ES-I3 (cell line): ENCODE results near the gene C1orf141.
"Not testable (repeated sequence)": the region's sequence is repeated elsewhere in the genome, so short reads cannot be mapped to it uniquely, and the experiment has no call there.

ENCODE experiments used
- H3K36me3 ChIP-seq: 2 replicates; pipeline ENCODE4 v1.6.1; 2013; ENCODE audit warnings: mild to moderate bottlenecking, low read length, control low read depth, moderate library complexity; ENCODE audit not compliant: insufficient read depth
- H3K4me1 ChIP-seq: 2 replicates; pipeline ENCODE4 v1.6.1; 2013; ENCODE audit warnings: mild to moderate bottlenecking, control low read depth, low read length; ENCODE audit not compliant: insufficient read depth
- H3K9ac ChIP-seq: 2 replicates; pipeline ENCODE4 v1.6.1; 2013; ENCODE audit warnings: low read depth, mild to moderate bottlenecking, low read length, moderate library complexity
- H3K9me3 ChIP-seq: 2 replicates; pipeline ENCODE4 v1.6.1; 2013; ENCODE audit warnings: mild to moderate bottlenecking, low read length, moderate library complexity; ENCODE audit not compliant: control insufficient read depth, insufficient read depth

Gene C1orf141

GRCh38 chr1:67150931-67151330, 16.2 kb upstream of the C1orf141 start:
- no peaks in the 10 kb centered on the region for H3K36me3 ChIP-seq
- H3K9ac ChIP-seq = no peak overlapping the region
- 0 out of 2 replicates have a peak, but pooled peaks cover 5% of the 10 kb centered on the region for H3K4me1 ChIP-seq

GRCh38 chr1:67149179-67149770, 14.5 kb upstream of the C1orf141 start:
- Histone ChIP-seq H3K4me1 (0 out of 2 replicates have a peak, but pooled peaks cover 5% of the 10 kb centered on the region), H3K9me3 (no peaks in the 10 kb centered on the region), H3K36me3 (no peaks in the 10 kb centered on the region), H3K9ac (peak overlapping the region; percentile 22; the same call in 1 of the 2 replicates)

More at GRCh38 chr1:67150931-67151330, 16.2 kb upstream of the C1orf141 start:
- no peaks in the 10 kb centered on the region for H3K9me3 ChIP-seq

- Histone ChIP-seq H3K36me3 (no peaks in the 10 kb centered on the region), H3K9me3 (no peaks in the 10 kb centered on the region), H3K9ac (peak overlapping the region; percentile 22; the same call in 1 of the 2 replicates), H3K4me1 (0 out of 2 replicates have a peak, but pooled peaks cover 5% of the 10 kb centered on the region)
Measured at GRCh38 chr1:67148516-67149178, 13.9 kb upstream of the C1orf141 start.

DNA sequence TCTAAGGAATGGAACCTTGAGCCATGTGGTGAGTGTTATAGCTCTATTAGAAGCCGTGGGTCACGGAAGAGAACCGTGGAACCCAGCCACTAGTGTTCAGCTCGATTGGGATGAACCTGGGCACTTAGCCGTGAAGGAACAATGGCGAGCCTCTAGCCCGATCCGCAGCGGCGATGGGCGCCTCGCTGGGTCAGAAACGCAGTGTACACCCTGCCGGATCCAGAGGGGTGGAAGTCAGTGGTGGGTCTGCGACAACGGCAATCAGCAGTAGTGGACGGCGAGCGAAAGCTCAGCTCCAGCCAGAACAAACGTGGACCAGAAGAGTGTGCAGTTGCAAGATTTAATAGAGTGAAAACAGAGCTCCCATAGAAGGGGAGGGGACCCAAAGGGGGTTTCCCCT, 13.2 kb upstream of the C1orf141 start:
- not testable (repeated sequence) for H3K9me3 ChIP-seq, H3K4me1 ChIP-seq, H3K36me3 ChIP-seq, H3K9ac ChIP-seq

GRCh38 chr1:67146539-67146938, 11.8 kb upstream of the C1orf141 start:
- no peaks in the 10 kb centered on the region for H3K9me3 ChIP-seq
- H3K4me1 ChIP-seq = 0 out of 2 replicates have a peak, but pooled peaks cover 5% of the 10 kb centered on the region
- H3K36me3 ChIP-seq = no peaks in the 10 kb centered on the region
- H3K9ac ChIP-seq = no peak overlapping the region

DNA sequence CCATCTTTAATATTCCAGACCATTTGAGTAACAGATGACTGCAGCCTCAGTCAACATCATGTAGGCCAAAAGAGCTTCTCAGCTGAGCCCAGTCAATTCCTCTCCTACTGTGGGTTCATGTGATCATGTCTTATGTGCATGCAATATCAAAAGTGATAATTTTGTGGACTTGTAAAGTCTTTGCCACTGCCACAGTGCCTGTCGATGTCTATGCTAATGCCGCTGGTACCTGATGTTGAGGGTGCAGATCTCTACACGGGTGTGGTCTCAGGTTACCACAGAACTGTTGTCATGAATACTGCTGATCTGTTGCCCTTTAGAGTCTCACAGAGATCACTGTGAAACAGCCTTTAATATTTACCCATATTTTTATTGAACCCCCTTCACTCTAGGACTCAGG, 11.3 kb upstream of the C1orf141 start:
- H3K36me3 ChIP-seq = no peaks in the 10 kb centered on the region
- no peaks in the 10 kb centered on the region for H3K9me3 ChIP-seq
- 0 out of 2 replicates have a peak, but pooled peaks cover 5% of the 10 kb centered on the region for H3K4me1 ChIP-seq
- H3K9ac ChIP-seq = no peak overlapping the region

GRCh38 chr1:67144696-67145095, 9.9 kb upstream of the C1orf141 start:
- H3K9ac ChIP-seq = no peak overlapping the region
- no peaks in the 10 kb centered on the region for H3K9me3 ChIP-seq
- H3K4me1 ChIP-seq = 0 out of 2 replicates have a peak, but pooled peaks cover 5% of the 10 kb centered on the region
- no peaks in the 10 kb centered on the region for H3K36me3 ChIP-seq

DNA sequence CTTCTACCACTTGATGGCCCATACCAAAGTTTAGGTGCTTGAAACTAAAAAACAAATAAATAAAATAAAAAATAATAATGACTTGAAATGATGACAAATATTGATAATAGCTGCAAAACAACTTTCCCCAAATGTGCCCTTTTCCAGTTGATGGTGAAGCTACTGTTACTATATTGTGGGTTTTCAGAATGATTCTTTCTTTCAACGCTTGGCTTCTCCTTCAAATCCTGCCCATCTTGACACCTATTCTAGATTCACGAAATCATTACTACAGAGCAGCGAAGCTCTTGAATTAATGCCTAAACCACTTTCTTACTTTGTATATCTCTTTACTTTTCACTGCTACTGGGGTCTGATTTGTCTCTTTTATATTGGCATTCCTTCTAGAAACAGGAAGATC, 9.2 kb upstream of the C1orf141 start:
- no peak overlapping the region for H3K9ac ChIP-seq
- H3K9me3 ChIP-seq = no peaks in the 10 kb centered on the region
- H3K4me1 ChIP-seq = 0 out of 2 replicates have a peak, but pooled peaks cover 5% of the 10 kb centered on the region
- no peaks in the 10 kb centered on the region for H3K36me3 ChIP-seq

DNA sequence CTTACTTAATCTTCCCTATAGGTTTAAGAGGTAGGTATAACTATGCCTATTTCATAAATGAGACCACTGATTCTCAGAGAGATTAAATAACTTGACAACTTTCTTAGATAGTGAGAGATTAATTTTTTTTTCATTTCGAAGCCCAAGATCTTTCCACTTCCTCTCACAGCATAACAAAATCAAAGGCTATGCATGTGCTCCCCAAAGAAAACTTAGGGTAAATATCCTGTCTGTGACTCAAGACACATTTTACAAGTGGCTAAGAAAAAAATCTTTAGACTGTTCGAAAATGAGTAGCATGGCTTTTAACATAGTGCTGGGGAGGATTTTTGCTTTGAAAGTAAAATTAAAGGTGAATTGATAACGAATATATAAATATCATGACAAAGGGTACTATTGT, 8.2 kb upstream of the C1orf141 start:
- H3K9me3 ChIP-seq = no peaks in the 10 kb centered on the region
- H3K36me3 ChIP-seq = no peaks in the 10 kb centered on the region
- no peak overlapping the region for H3K9ac ChIP-seq
- no peaks in the 10 kb centered on the region for H3K4me1 ChIP-seq

DNA sequence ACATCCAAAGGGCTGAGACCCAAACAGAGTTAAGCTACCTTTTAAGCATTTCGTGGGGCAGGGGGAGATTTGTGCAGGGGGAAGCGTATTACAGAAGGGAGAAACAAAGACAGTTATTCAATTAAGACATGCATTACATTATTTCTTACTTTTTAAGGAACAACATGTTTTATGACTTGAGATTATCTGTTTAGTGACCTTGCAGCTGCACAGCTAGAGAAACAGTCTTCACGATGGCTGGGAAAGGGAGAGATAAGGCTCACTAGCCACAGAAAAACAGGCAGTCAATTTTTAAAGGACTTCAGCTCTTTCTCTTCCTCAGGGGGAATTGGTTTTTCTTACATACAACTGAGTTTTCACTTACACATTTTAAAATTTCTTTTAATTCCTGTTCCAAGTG, 7.1 kb upstream of the C1orf141 start:
- not testable (repeated sequence) for H3K4me1 ChIP-seq, H3K9ac ChIP-seq, H3K36me3 ChIP-seq, H3K9me3 ChIP-seq

- no peak overlapping the region for H3K9ac ChIP-seq
- no peaks in the 10 kb centered on the region for H3K9me3 ChIP-seq
- H3K36me3 ChIP-seq = no peaks in the 10 kb centered on the region
- 0 out of 2 replicates have a peak, but pooled peaks cover 6% of the 10 kb centered on the region for H3K4me1 ChIP-seq
Measured at GRCh38 chr1:67140460-67140859, 5.7 kb upstream of the C1orf141 start.

DNA sequence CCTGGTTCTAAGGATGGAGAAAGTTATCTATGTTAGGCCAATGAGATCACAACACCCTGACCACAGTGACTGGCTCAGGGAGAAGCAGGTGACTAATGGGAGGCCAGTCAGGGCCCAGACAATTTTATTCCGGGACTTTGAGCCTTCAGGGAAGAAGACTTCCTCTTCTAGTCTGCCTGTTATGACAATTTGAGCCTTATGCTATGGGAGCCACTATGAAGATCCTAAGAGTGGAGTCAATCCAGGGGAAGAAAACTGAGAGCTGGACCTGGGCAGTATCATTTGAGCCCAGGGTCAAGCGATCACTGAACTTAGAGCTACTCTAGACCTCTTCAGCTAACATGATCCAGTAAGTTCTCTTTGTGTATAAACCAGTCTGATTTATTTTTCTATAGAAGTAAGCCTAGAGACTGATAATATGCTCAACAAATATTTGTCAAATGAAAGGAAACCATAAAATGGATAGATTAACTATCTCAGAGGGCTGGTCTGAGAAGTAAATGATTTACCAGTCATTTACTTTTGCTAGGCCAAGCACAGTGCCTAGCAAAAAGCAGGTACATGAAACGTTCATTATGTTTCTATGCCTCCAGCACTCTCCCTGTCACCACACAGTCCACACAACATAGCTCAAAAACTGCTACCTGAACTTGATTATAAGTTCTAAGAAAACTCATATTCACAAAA, 4.2 kb upstream of the C1orf141 start:
- no peaks in the 10 kb centered on the region for H3K9me3 ChIP-seq
- H3K9ac ChIP-seq = no peak overlapping the region
- no peaks in the 10 kb centered on the region for H3K36me3 ChIP-seq
- 0 out of 2 replicates have a peak, but pooled peaks cover 6% of the 10 kb centered on the region for H3K4me1 ChIP-seq

DNA sequence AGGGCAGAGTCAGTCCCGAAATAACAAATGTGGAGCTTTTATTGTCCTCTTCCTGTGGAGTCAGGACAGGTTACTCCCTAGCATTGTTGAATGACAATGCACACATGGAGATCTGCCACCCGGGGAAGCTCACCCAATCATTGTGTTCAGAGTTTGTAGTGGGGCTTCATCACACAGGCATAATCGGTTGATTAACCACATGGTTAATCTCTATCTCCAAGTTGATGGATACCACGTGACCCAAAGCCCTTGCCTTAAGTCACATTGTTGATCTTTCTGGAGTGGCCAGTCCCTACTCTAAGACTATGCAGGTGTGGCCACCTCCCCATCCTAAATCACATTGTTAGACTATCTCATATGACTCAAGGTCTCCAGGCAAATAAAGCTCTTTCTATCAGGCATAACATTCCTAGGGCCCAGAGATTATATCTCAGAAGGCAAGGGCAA, 2.6 kb upstream of the C1orf141 start:
- no peak overlapping the region for H3K9ac ChIP-seq
- 0 out of 2 replicates have a peak, but pooled peaks cover 6% of the 10 kb centered on the region for H3K4me1 ChIP-seq
- no peaks in the 10 kb centered on the region for H3K9me3 ChIP-seq

DNA sequence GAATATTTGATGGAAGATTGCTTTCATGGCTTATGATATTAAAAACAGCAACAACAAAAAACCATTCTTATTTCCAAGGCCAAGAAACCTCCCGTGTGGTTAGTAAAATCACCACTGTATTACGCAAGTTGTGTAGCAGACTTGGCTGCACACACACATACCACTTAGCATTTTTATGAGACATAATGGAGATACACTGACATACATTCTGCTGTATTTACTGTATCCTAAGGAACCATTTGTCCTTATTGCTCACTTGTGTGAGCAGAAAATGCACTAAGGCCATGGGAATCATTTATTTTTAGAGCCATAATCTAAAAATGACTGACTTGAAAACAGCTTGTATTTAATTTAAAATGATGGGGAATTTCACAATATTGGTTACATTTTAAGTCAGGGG, 584 bp upstream of the C1orf141 start:
- Histone ChIP-seq H3K36me3 (no peaks in the 10 kb centered on the region), H3K9me3 (no peaks in the 10 kb centered on the region), H3K9ac (no peak overlapping the region), H3K4me1 (0 out of 2 replicates have a peak, but pooled peaks cover 6% of the 10 kb centered on the region)

More for the DNA sequence above, 2.6 kb upstream of the C1orf141 start:
- H3K36me3 ChIP-seq = no peaks in the 10 kb centered on the region
